Measurements from ENCODE around the gene TMEM108.

The TMEM108 gene

GRCh38 chr3:133393204-133393603 lies 355.0 kb downstream of the TMEM108 start:
- DNase-seq: no peak

- no peak for DNase-seq
These were observed 355.7 kb downstream of the TMEM108 start for GRCh38 chr3:133393691-133394474.

GRCh38 chr3:133394561-133395311 lies 356.5 kb downstream of the TMEM108 start:
- DNase-seq: no peak

GRCh38 chr3:133396906-133397305 lies 358.7 kb downstream of the TMEM108 start:
- no peak for DNase-seq

GRCh38 chr3:133400006-133400515 lies 361.9 kb downstream of the TMEM108 start, which contains the start of gene BFSP2:
Gene BFSP2 (plus strand): TSS chr3:133400056. CDS start chr3:133400084, 28 bp downstream.
- DNase-seq: no peak

- DNase-seq: no peak
These were observed 363.4 kb downstream of the TMEM108 start for GRCh38 chr3:133401374-133402135.

GRCh38 chr3:133404920-133405319 lies 366.7 kb downstream of the TMEM108 start:
- DNase-seq: no peak

GRCh38 chr3:133408366-133408765 lies 370.2 kb downstream of the TMEM108 start:
- DNase-seq: peak; percentile 94

GRCh38 chr3:133408961-133409360 lies 370.8 kb downstream of the TMEM108 start:
- DNase-seq: peak; percentile 91

- no peak for DNase-seq
These were observed 372.2 kb downstream of the TMEM108 start for GRCh38 chr3:133410191-133410892.

- peak; percentile 69 for DNase-seq
These were observed 374.3 kb downstream of the TMEM108 start for GRCh38 chr3:133412183-133413132.

- DNase-seq: peak; percentile 21
These were observed 375.2 kb downstream of the TMEM108 start for GRCh38 chr3:133413161-133414020.

- DNase-seq: no peak
These were observed 375.8 kb downstream of the TMEM108 start for GRCh38 chr3:133414021-133414392.

GRCh38 chr3:133418361-133418760 lies 380.2 kb downstream of the TMEM108 start:
- no peak for DNase-seq

GRCh38 chr3:133419151-133419909 lies 381.1 kb downstream of the TMEM108 start:
- DNase-seq: no peak

- no peak for DNase-seq
These were observed 387.0 kb downstream of the TMEM108 start for GRCh38 chr3:133424937-133425869.

- DNase-seq: no peak
These were observed 387.7 kb downstream of the TMEM108 start for GRCh38 chr3:133425898-133426297.

- DNase-seq: peak; percentile 52
These were observed 388.5 kb downstream of the TMEM108 start for GRCh38 chr3:133426721-133427120.

Data from fibroblast of skin of scalp (primary cell).